WTC11 (cell line): ENCODE measurements around the gene SNX24. TPM values are rescaled to one million over a fixed set of nuclear protein-coding genes. Genes with fewer than 3 reads are reported as not detected.

Source experiments
- ATAC-seq: fragments of 200-7000 bp; cut with Tn5 transposase; 2 replicates; pipeline ENCODE4 v1.10.0; 2021; ENCODE audit warnings: mild to moderate bottlenecking, moderate library complexity
- CTCF ChIA-PET: fragments of 300-600 bp; sonication (Branson Sonifier 250); formaldehyde crosslinking; loops from one replicate; lab custom pipeline; 2021; ENCODE audit warnings: antibody characterized with exemption; lab: Charles Lee
- POLR2A ChIA-PET: fragments of 350-600 bp; sonication (Branson Sonifier 250); formaldehyde crosslinking; loops from one replicate; lab custom pipeline; 2021; ENCODE audit warnings: antibody characterized with exemption; lab: Charles Lee
- DNase-seq: peaks from one replicate; pipeline ENCODE4 v3.0.0; 2021; ENCODE audit warnings: low spot score
- H3K27ac Mint-ChIP-seq: 2 replicates; pipeline ENCODE4 v1.8.0; 2021; ENCODE audit warnings: mixed read lengths
- H3K27me3 Mint-ChIP-seq: 2 replicates; pipeline ENCODE4 v1.8.0; 2021; ENCODE audit warnings: low read depth, mild to moderate bottlenecking, moderate library complexity, mixed read lengths
- H3K36me3 Mint-ChIP-seq: 2 replicates; pipeline ENCODE4 v1.8.0; 2021; ENCODE audit warnings: mixed read lengths
- H3K4me1 Mint-ChIP-seq: 2 replicates; pipeline ENCODE4 v1.8.0; 2022; ENCODE audit warnings: mixed read lengths
- H3K4me3 Mint-ChIP-seq: 2 replicates; pipeline ENCODE4 v1.8.0; 2021; ENCODE audit warnings: mild to moderate bottlenecking, moderate library complexity, mixed read lengths
- H3K9me3 Mint-ChIP-seq: 2 replicates; pipeline ENCODE4 v1.8.0; 2021; ENCODE audit warnings: mixed read lengths
- GTF2I ChIP-seq: fragments of 250-450 bp; sonication (Bioruptor Pico); conservative IDR thresholded peaks from 2 replicates; pipeline ENCODE4 v1.4.0; 2021; ENCODE audit warnings: mild to moderate bottlenecking
- KAT7 ChIP-seq: sonication (generic); formaldehyde crosslinking; IDR thresholded peaks from 2 replicates; pipeline ENCODE4 v1.8.1; 2023; ENCODE audit warnings: missing genetic modification reagents, mild to moderate bottlenecking, borderline replicate concordance
- NFE2L1 ChIP-seq: sonication (generic); formaldehyde crosslinking; IDR thresholded peaks from 2 replicates; pipeline ENCODE4 v1.8.1; 2023; ENCODE audit warnings: missing genetic modification reagents
- NFYB ChIP-seq: sonication (generic); formaldehyde crosslinking; conservative IDR thresholded peaks from 2 replicates; pipeline ENCODE4 v1.8.0; 2022; ENCODE audit warnings: low read depth, missing genetic modification reagents
- RORB ChIP-seq: fragments of 250-450 bp; sonication (Bioruptor Pico); IDR thresholded peaks from 2 replicates; pipeline ENCODE4 v1.9.0; 2021; ENCODE audit warnings: mild to moderate bottlenecking
- SOX15 ChIP-seq: fragments of 250-450 bp; sonication (Bioruptor Pico); IDR thresholded peaks from 2 replicates; pipeline ENCODE4 v1.9.0; 2021; ENCODE audit warnings: mild to moderate bottlenecking
- ZNF232 ChIP-seq: sonication (generic); formaldehyde crosslinking; IDR thresholded peaks from 2 replicates; pipeline ENCODE4 v1.8.0; 2022; ENCODE audit warnings: mild to moderate bottlenecking, missing genetic modification reagents
- ZNF263 ChIP-seq: sonication (generic); formaldehyde crosslinking; IDR thresholded peaks from 2 replicates; pipeline ENCODE4 v1.8.1; 2022; ENCODE audit warnings: low read depth, mild to moderate bottlenecking, moderate library complexity, missing genetic modification reagents
- ZNF317 ChIP-seq: sonication (generic); formaldehyde crosslinking; IDR thresholded peaks from 2 replicates; pipeline ENCODE4 v1.8.1; 2023; ENCODE audit warnings: low read depth, mild to moderate bottlenecking, moderate library complexity, missing genetic modification reagents, borderline replicate concordance
- ZNF416 ChIP-seq: fragments of 250-450 bp; sonication (Bioruptor Pico); IDR thresholded peaks from 2 replicates; pipeline ENCODE4 v1.9.0; 2021; ENCODE audit warnings: mild to moderate bottlenecking, inconsistent platforms
- ZNF423 ChIP-seq: fragments of 250-450 bp; sonication (Bioruptor Pico); IDR thresholded peaks from 2 replicates; pipeline ENCODE4 v2.1.2; 2022; ENCODE audit warnings: mild to moderate bottlenecking, moderate library complexity
- ZNF671 ChIP-seq: fragments of 250-450 bp; sonication (Bioruptor Pico); IDR thresholded peaks from 2 replicates; pipeline ENCODE4 v1.8.0; 2021; ENCODE audit warnings: mild to moderate bottlenecking
- total RNA-seq: library from RNA; stranded (reverse); gene quantifications from 3 replicates; pipeline ENCODE4 v1.2.3, GENCODE V29; 2021
- TF ChIP-seq, protein P1 (sequence below): sonication (generic); formaldehyde crosslinking; IDR thresholded peaks from 2 replicates; pipeline ENCODE4 v1.8.0; 2023; ENCODE audit warnings: missing genetic modification reagents
- TF ChIP-seq, protein P2 (sequence below): sonication (generic); formaldehyde crosslinking; IDR thresholded peaks from 2 replicates; pipeline ENCODE4 v1.8.0; 2023; ENCODE audit warnings: mild to moderate bottlenecking, missing genetic modification reagents
- TF ChIP-seq, protein P3 (sequence below): fragments of 250-450 bp; sonication (Bioruptor Pico); IDR thresholded peaks from 2 replicates; pipeline ENCODE4 v1.9.0; 2021; ENCODE audit warnings: mild to moderate bottlenecking, borderline replicate concordance
- TF ChIP-seq, protein P4 (sequence below): fragments of 250-450 bp; sonication (Bioruptor Pico); IDR thresholded peaks from 2 replicates; pipeline ENCODE4 v2.1.2; 2022; ENCODE audit warnings: mild to moderate bottlenecking, moderate library complexity
- TF ChIP-seq, protein P5 (sequence below): sonication (generic); formaldehyde crosslinking; IDR thresholded peaks from 2 replicates; pipeline ENCODE4 v1.8.0; 2022; ENCODE audit warnings: mild to moderate bottlenecking, missing genetic modification reagents
- TF ChIP-seq, protein P6 (sequence below): sonication (generic); formaldehyde crosslinking; IDR thresholded peaks from 2 replicates; pipeline ENCODE4 v1.8.1; 2022; ENCODE audit warnings: low read depth, mild to moderate bottlenecking, moderate library complexity, missing genetic modification reagents, borderline replicate concordance

Gene SNX24
- total RNA-seq, 1 experiment from 2014 or later, result 15.5 TPM

DNA sequence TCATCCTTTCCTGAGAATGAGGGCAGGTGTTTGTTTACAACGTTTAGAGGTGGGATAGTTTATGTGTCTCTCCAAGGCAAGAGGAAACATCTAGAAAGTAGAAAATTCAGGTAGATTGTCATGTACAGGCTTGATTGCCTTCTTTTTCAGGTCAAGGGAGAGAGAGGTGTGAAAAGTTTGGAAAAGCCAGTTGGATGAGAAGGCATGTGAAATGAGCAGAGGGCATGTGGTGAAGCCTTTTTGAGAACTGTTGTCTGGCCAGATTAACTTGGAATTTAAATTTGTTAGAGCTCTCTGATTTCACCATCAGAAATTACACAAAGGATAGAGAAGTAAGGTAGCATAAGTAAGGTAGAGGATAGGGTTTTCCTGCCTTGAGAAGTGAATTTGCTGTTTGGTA is 74.6 kb downstream of the SNX24 start:
- Mint-ChIP-seq H3K4me1 (peaks cover 50% of the 10 kb centered on the region), H3K27me3 (no peaks in the 10 kb centered on the region; the same call in none of the 2 replicates), H3K4me3 (no peak overlapping the region), H3K27ac (peak overlapping the region; percentile 7)
- ChIA-PET CTCF (no interaction called here), POLR2A (no interaction called here)
- no peak for DNase-seq
- TF ChIP-seq, protein P1, sequence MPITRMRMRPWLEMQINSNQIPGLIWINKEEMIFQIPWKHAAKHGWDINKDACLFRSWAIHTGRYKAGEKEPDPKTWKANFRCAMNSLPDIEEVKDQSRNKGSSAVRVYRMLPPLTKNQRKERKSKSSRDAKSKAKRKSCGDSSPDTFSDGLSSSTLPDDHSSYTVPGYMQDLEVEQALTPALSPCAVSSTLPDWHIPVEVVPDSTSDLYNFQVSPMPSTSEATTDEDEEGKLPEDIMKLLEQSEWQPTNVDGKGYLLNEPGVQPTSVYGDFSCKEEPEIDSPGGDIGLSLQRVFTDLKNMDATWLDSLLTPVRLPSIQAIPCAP (CRISPR knock-in tag), result no peak
- TF ChIP-seq, protein P2, sequence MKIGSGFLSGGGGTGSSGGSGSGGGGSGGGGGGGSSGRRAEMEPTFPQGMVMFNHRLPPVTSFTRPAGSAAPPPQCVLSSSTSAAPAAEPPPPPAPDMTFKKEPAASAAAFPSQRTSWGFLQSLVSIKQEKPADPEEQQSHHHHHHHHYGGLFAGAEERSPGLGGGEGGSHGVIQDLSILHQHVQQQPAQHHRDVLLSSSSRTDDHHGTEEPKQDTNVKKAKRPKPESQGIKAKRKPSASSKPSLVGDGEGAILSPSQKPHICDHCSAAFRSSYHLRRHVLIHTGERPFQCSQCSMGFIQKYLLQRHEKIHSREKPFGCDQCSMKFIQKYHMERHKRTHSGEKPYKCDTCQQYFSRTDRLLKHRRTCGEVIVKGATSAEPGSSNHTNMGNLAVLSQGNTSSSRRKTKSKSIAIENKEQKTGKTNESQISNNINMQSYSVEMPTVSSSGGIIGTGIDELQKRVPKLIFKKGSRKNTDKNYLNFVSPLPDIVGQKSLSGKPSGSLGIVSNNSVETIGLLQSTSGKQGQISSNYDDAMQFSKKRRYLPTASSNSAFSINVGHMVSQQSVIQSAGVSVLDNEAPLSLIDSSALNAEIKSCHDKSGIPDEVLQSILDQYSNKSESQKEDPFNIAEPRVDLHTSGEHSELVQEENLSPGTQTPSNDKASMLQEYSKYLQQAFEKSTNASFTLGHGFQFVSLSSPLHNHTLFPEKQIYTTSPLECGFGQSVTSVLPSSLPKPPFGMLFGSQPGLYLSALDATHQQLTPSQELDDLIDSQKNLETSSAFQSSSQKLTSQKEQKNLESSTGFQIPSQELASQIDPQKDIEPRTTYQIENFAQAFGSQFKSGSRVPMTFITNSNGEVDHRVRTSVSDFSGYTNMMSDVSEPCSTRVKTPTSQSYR, result no peak
- TF ChIP-seq SOX15 (CRISPR knock-in tag), result no peak
- TF ChIP-seq KAT7 (CRISPR knock-in tag), result no peak
- TF ChIP-seq, all 79 proteins: peak for 0
- peaks cover 3% of the 10 kb centered on the region; the same call in 1 of the 2 replicates for H3K36me3 Mint-ChIP-seq
- 0 out of 2 replicates have a peak, but pooled peaks cover 3% of the 10 kb centered on the region for H3K9me3 Mint-ChIP-seq
- peak; percentile 12; the same call in 1 of the 2 replicates for ATAC-seq

DNA sequence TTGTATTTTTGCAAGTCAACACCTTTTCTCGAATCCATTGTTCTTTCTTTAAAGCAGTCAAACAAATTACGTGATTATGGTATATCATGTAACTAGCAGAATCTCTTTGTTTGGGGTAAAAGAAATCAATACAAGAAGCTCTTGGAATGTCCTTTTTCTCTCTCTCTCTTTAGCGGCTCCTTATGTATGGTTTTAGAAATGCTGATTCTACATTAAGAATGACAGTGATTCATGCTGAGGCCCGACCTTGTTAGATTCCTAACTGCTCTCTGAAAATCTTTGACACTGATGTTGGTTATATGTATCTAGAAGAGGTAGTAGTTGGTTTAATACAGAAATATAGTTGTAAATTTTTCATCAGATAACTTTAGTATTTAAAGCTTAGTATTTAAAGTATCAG is 76.4 kb downstream of the SNX24 start:
- no peak for TF ChIP-seq GTF2I (CRISPR knock-in tag)
- TF ChIP-seq ZNF232, result no peak
- TF ChIP-seq, protein P3, sequence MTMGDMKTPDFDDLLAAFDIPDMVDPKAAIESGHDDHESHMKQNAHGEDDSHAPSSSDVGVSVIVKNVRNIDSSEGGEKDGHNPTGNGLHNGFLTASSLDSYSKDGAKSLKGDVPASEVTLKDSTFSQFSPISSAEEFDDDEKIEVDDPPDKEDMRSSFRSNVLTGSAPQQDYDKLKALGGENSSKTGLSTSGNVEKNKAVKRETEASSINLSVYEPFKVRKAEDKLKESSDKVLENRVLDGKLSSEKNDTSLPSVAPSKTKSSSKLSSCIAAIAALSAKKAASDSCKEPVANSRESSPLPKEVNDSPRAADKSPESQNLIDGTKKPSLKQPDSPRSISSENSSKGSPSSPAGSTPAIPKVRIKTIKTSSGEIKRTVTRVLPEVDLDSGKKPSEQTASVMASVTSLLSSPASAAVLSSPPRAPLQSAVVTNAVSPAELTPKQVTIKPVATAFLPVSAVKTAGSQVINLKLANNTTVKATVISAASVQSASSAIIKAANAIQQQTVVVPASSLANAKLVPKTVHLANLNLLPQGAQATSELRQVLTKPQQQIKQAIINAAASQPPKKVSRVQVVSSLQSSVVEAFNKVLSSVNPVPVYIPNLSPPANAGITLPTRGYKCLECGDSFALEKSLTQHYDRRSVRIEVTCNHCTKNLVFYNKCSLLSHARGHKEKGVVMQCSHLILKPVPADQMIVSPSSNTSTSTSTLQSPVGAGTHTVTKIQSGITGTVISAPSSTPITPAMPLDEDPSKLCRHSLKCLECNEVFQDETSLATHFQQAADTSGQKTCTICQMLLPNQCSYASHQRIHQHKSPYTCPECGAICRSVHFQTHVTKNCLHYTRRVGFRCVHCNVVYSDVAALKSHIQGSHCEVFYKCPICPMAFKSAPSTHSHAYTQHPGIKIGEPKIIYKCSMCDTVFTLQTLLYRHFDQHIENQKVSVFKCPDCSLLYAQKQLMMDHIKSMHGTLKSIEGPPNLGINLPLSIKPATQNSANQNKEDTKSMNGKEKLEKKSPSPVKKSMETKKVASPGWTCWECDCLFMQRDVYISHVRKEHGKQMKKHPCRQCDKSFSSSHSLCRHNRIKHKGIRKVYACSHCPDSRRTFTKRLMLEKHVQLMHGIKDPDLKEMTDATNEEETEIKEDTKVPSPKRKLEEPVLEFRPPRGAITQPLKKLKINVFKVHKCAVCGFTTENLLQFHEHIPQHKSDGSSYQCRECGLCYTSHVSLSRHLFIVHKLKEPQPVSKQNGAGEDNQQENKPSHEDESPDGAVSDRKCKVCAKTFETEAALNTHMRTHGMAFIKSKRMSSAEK (CRISPR knock-in tag), result no peak
- Mint-ChIP-seq H3K9me3 (no peaks in the 10 kb centered on the region), H3K4me1 (peaks cover 52% of the 10 kb centered on the region), H3K36me3 (no peaks in the 10 kb centered on the region), H3K27ac (no peak overlapping the region), H3K4me3 (no peak overlapping the region), H3K27me3 (no peaks in the 10 kb centered on the region; the same call in none of the 2 replicates)
- DNase-seq (no peak), ATAC-seq (peak; percentile 65)
- ChIA-PET CTCF (interaction anchor here (0.8 kb wide), 1 partner anchor 75 kb away, joined by 3 read pairs; no protein-coding TSS in a partner anchor), POLR2A (no interaction called here)

DNA sequence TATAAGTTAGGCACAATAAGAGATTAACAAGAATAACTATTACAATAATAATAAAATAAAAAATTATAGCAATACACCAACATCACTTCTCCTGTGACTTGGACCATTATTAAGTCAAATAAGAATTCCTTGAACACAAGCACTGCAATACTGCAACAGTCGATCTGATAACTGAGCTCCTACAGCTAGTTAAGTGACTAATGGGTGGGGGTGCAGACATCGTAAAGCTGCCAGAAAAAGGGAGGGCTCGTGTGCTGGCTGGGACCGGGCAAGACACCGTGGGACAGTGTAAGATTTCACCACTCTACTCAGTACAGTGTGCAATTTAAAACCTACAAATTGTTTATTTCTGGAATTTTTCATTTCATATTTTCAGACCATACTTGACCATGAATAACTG is 78.8 kb downstream of the SNX24 start:
- no peak overlapping the region for H3K4me3 Mint-ChIP-seq
- DNase-seq, result no peak
- no peak for ATAC-seq
- H3K27ac Mint-ChIP-seq, result no peak overlapping the region
- no peaks in the 10 kb centered on the region for H3K9me3 Mint-ChIP-seq
- peaks cover 50% of the 10 kb centered on the region for H3K4me1 Mint-ChIP-seq
- CTCF ChIA-PET, result interaction anchor here (0.6 kb wide), 1 partner anchor 166 kb away, joined by 3 read pairs; no protein-coding TSS in a partner anchor
- POLR2A ChIA-PET, result no interaction called here
- H3K27me3 Mint-ChIP-seq, result no peaks in the 10 kb centered on the region; the same call in none of the 2 replicates
- no peaks in the 10 kb centered on the region for H3K36me3 Mint-ChIP-seq
- TF ChIP-seq NFYB (CRISPR knock-in tag) (no peak), NFE2L1 (CRISPR knock-in tag) (no peak), ZNF317 (CRISPR knock-in tag) (no peak), ZNF423 (CRISPR knock-in tag) (no peak), ZNF416 (no peak), ZNF671 (CRISPR knock-in tag) (no peak), ZNF263 (no peak), RORB (CRISPR knock-in tag) (no peak)
- TF ChIP-seq, protein P4, sequence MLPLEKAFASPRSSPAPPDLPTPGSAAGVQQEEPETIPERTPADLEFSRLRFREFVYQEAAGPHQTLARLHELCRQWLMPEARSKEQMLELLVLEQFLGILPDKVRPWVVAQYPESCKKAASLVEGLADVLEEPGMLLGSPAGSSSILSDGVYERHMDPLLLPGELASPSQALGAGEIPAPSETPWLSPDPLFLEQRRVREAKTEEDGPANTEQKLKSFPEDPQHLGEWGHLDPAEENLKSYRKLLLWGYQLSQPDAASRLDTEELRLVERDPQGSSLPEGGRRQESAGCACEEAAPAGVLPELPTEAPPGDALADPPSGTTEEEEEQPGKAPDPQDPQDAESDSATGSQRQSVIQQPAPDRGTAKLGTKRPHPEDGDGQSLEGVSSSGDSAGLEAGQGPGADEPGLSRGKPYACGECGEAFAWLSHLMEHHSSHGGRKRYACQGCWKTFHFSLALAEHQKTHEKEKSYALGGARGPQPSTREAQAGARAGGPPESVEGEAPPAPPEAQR (CRISPR knock-in tag), result no peak
- TF ChIP-seq, protein P2, result no peak
- TF ChIP-seq, protein P5, sequence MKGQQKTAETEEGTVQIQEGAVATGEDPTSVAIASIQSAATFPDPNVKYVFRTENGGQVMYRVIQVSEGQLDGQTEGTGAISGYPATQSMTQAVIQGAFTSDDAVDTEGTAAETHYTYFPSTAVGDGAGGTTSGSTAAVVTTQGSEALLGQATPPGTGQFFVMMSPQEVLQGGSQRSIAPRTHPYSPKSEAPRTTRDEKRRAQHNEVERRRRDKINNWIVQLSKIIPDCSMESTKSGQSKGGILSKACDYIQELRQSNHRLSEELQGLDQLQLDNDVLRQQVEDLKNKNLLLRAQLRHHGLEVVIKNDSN (CRISPR knock-in tag), result no peak
- TF ChIP-seq, protein P6, sequence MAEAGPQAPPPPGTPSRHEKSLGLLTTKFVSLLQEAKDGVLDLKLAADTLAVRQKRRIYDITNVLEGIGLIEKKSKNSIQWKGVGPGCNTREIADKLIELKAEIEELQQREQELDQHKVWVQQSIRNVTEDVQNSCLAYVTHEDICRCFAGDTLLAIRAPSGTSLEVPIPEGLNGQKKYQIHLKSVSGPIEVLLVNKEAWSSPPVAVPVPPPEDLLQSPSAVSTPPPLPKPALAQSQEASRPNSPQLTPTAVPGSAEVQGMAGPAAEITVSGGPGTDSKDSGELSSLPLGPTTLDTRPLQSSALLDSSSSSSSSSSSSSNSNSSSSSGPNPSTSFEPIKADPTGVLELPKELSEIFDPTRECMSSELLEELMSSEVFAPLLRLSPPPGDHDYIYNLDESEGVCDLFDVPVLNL (CRISPR knock-in tag), result no peak
